Activated CD4-positive, alpha-beta T cell treated with anti-CD3 and anti-CD28 coated beads, Interleukin-10, Interleukin-2, amounts not matched to agents 100 ng/mL and 50 ng/mL, durations not matched to agents 16 hours and 8 hours (primary cell): ENCODE measurements around the gene PCK2.
A peak's percentile ranks its signal among the peaks of the same experiment; 100 is the strongest.

ENCODE experiments used
- DNase-seq: peaks from one replicate; pipeline ENCODE4 v3.0.0-alpha.2; 2020

The PCK2 gene

DNA sequence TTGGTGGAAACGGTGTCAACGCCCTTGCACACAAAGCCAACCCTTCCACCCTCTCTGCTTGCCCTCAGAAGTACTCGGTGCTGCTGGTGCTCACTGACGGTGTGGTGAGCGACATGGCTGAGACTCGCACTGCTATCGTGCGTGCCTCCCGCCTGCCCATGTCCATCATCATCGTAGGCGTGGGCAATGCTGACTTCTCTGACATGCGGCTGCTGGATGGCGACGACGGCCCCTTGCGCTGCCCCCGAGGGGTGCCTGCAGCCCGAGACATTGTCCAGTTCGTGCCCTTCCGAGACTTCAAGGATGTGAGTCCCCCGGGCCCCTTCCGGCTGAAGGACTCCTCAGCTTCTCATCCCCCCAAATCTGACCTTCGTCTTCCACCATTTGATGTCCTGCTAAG, 17.0 kb upstream of the PCK2 start:
- DNase-seq, result no peak

DNA sequence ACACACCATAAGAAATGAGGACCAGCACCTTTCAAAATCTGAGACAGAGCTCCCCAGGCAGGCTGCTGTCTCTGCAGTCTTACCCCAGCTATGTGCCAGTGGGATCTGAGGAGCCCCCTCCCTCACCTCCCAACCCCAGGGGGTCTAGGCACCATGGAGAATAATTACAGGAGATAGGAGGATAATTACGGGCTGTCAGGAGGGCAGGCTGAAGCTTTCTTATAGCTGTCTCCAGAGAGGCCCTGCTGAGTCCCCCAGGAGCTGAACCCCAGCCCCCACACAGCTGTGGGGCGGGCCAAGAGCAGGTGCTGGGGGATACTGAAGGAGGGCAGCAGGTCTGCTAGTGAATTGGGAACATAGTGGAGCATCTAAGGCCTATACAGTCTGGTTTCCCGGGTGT, 16.0 kb upstream of the PCK2 start:
- DNase-seq, result no peak

DNA sequence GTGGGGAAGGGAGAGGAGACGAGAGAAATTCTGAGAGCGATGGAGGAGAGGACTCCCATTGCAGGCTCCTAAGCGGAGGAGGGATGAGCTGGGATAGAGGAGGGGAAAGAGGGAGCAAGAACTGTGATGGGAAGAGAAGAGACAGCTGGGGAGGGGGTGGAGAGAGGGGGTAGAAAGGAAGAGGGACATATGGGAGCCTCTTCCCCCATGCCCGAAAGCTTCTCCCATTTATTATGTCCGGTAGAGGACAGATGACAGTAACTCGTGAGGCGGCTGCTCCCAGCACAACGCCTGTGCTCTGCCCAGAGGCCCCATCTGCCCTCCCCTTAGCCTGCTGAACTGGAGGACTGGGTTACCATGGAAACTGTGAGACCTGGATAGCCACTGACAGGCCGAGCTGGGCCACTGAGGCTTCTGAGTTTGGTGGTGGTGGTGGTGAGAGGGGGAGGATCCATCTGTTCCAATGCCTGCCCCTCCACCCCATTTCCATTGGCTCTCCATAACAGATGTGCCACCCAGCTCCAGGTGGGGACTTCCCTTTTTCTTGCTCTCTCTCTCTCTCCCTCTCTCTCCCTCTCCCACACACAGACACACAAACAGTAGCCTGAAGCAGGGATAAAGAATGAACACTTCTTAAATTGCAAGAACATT, 14.5 kb upstream of the PCK2 start:
- DNase-seq, result no peak

DNA sequence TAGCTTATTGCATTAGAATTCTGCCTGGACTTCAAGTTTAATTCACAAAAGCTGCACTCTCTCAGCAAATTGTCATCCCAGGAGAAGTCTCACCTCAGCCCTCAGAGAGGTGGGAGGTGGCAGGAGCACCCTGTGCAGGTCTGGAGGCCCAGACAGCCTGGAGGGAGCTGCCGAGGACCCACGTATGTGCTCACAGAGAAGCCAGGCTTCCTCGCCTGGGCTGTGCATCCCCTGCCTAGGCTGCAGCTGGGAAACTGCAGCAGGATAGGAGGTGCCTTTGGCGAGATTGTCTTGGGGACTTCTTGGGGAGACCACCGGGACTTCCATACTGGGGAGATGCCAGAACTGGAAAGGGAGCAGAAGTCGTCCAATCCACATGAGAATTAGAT, 14.0 kb upstream of the PCK2 start:
- DNase-seq, result no peak

DNA sequence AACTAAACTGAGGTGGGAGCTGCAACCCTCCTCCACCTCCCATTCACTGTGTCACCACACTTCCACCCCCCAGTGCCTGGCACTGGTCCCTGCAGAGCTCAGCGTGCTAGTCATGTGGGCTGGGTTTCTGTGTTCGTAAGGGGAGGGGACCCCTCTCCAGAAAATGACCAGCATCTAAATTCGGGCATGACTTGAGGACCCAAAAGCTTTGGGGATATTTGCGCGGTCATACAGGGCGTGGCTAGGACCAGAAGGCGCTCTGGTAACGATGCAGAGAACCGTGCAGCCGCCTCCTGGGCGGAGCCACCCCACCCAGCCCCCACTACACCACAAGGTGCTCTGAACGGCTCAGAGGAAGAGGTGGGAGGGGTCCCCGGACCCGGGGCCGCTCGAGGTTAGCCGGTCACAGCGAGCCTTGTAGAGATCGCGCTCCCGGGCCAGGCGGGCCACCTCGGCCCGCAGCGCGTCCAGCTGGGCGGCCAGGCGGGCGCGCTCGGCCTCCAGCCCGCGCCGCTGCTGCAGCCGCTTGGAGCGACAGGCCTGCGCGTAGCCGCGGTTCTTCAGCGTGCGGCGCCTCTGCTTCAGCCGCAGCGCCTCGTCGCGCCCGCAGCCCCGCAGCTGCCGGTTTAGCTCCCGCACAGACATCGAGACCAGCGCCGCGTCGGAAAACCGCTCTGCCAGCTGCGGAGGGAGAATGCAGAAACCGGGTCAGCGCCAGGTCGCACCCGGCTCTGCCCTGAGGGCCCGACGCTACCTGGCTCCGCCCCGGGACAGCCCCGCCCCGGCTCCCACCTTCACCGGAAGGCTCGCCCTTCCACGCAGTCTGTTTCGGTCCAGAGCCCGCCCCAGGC, 13.0 kb upstream of the PCK2 start:
- DNase-seq, result peak; percentile 77

GRCh38 chr14:24081739-24082211, 12.3 kb upstream of the PCK2 start:
- DNase-seq, result no peak

DNA sequence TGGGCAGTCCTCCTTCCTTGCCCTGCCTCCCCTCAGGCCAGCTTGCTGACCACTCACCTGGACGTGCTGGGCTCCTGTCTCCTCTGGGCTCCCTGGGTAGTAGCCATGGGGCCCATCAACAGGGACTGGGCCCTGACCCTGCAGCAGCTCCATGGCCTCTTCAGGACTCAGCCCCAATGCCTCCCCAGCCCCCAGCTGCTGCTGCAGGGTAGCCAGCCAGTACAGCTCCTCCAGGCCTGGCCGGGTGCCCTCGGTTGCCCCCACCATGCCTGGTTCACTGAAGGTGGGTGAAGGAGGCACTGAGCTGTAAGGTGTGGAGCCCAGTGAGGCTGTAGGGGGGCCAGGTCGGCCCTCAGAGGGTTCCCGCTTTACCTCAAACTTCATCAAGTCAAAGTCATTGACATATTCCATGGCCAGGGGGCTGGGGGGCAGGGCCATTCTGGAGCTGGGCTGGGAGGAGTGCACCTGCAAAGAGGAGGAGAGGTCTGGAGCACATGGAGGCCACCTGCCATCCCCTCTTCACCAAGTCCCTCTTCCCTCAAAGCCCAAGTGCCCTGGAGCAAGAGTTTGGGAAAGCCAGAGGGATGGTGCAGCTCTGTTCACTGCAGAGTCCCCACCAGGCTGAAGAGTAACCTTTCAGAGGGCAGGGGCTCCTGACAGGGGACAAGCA, 11.6 kb upstream of the PCK2 start:
- no peak for DNase-seq

DNA sequence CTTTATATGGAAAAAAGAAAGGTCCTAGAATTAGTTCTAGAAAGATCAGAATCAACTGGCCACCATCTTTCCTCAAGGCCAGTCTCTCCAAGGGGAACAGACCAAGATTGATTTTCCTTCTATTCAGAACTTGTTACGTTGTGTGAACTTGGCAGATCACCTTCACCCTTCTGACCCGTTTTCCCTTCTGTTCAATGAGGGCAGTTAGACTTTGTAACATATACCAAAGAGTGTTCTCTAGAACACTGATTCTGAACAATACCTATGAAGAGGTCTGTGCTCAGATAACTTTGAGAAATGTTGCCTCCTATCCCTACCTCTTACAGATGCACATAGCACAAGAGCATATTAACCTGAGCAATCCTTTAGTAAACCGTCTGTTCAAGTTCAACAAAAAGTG, 10.6 kb upstream of the PCK2 start:
- DNase-seq, result no peak

- no peak for DNase-seq
These were observed 9.7 kb upstream of the PCK2 start for GRCh38 chr14:24084440-24084839.

- DNase-seq, result no peak
These were observed 8.9 kb upstream of the PCK2 start for GRCh38 chr14:24085215-24085614.

DNA sequence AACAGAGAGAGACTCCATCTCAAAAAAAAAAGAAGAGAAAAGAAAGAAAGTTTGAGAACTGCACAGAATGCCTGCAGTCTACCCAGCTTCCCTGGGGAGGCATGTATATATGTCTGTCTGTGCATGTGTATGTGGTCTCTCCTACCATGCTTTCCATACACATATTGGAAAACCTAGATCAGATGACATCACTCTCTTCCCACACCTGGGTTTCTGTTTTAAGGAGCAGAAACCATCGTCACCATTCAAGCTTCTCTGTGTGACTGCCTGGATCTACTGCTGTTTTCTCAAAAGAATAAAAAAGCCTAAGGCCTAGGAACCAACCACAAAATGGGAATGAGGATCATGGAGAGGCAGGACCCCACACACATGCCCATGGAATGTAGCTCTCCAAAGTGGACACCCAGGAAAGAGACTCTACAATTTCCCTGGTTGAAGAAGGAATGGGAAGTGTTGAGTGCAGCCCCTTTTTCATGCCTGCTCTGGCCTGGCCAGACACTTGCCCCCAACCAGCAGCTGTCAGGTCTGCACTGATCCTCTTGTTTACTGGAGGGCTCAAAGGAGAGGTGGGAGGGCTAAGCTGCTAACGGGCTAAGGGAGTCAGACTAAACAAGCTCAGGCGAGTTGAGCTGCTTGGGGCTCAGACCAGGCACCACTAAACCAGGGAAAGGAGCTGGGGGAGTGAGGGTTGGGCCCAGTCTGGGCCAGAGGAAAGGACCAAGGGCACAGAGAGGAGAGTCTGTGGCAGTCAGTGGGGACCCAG, 7.7 kb upstream of the PCK2 start:
- DNase-seq, result no peak

DNA sequence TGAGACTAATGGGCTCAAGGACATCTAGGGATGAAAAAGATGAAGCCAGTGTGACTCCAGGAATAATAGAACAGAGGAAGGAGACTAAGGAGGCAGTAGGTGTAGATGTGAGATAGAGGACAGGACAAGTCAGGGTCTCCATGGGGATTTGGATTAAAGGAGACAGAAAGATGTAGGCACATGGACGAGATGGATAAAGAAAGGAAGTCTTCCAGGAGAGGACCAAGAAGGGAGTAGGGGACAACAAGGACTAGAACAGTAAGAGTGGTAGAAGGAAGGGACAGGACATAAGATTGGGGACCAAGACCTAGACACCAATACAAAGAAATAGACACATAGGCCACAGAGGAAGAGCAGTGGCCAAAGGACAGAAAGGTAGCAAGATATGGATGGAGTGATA, 7.1 kb upstream of the PCK2 start:
- no peak for DNase-seq

- DNase-seq, result no peak
These were observed 6.0 kb upstream of the PCK2 start for GRCh38 chr14:24088095-24088494.

- DNase-seq, result no peak
These were observed 4.2 kb upstream of the PCK2 start for GRCh38 chr14:24089890-24090289.

- DNase-seq, result no peak
These were observed 2.0 kb upstream of the PCK2 start for GRCh38 chr14:24092110-24092504.

DNA sequence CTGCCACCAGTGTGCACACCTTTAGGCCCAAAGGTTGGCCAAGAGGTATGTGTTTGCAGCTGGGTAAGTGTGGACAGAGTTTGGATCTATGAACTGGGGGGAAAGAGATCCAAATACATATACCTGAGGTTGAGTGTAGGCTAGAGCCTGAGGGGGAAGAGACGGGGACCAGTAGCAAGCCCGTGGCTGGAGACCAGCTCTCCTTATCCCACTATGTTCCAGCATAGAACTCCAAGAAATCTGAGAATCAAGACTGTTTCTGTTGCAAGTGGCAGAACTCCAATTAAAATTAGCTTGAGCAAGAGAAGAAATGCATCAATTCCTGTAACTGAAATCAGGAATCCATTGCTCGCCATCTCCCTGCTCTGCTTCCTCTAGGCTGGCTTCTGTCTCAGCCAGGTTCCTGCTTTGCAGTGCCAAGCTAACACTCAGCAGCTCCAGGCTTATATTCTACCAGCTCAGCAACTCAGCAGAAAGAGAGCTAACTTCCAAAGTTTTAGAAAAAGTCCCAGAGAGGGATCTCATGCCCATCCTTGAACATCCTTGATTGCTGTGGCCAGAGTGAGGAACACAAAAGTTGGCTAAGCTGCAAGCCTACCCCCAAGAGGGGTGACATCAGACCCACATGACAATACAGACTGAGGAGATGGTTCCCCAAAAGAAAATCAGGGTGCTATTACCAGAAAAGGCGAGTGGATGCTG, 1.5 kb upstream of the PCK2 start:
- no peak for DNase-seq

- no peak for DNase-seq
These were observed 757 bp upstream of the PCK2 start for GRCh38 chr14:24093207-24093900.

- peak; percentile 11 for DNase-seq
These were observed 745 bp downstream of the PCK2 start for GRCh38 chr14:24094841-24095270.

- DNase-seq, result peak; percentile 80
These were observed 1.4 kb downstream of the PCK2 start for GRCh38 chr14:24095271-24096068.

DNA sequence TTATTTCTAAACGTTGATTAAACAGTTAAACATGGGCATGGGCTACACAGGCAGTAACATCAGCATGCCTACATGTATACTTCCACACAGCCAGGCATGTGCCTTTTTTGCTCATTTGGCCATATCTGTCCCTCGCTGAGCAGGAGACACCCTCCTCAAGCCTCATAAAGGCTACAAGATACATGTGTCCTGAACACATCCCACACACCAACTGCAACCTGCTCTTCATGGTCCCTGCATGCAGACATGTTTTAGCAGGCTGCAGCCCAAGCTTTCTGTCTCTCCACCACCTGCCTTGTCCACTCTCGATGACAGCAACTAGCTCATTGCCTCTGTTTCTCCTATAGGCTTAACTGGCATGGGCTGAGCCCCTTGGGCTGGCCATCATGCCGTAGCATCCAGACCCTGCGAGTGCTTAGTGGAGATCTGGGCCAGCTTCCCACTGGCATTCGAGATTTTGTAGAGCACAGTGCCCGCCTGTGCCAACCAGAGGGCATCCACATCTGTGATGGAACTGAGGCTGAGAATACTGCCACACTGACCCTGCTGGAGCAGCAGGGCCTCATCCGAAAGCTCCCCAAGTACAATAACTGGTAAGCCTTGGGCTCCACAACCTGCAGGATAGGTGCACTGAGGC, 2.6 kb downstream of the PCK2 start:
- DNase-seq, result no peak
